H1 (cell line): ENCODE results near the gene HNRNPDL. TPM values are rescaled to one million over a fixed set of nuclear protein-coding genes. Genes with fewer than 3 reads are reported as not detected.
"Not testable (repeated sequence)": the region's sequence is repeated elsewhere in the genome, so short reads cannot be mapped to it uniquely, and the experiment has no call there.

ENCODE experiments used
- CTCF ChIA-PET: fragments of 300-600 bp; sonication (Branson Sonifier 250); formaldehyde crosslinking; loops from one replicate; lab custom pipeline; 2021; ENCODE audit not compliant: partially characterized antibody; lab: Charles Lee
- POLR2A ChIA-PET: fragments of 300-600 bp; sonication (Branson Sonifier 250); formaldehyde crosslinking; loops from one replicate; lab custom pipeline; 2021; ENCODE audit warnings: inconsistent platforms; ENCODE audit not compliant: partially characterized antibody; lab: Charles Lee
- DNase-seq, 2 experiments: peaks; one replicate each; pipeline versions ENCODE4 v3.0.0 to v3.0.0-alpha.2; 2010 to 2022; ENCODE audit warnings: low spot score in 2 of 2, low read depth in 1 of 2, mixed read lengths in 1 of 2
- FAIRE-seq: peaks from 2 replicates; lab custom pipeline; 2011; peaks lifted over from hg19 to GRCh38; lab: Jason Lieb, UNC
- H2AFZ ChIP-seq: 2 replicates; pipeline ENCODE4 v1.8.1; 2012; ENCODE audit warnings: low read length, inconsistent platforms
- H2AK5ac ChIP-seq: 2 replicates; pipeline ENCODE4 v1.6.1; 2013; ENCODE audit warnings: low read depth, low read length
- H2BK120ac ChIP-seq: replicated peaks from 2 replicates; pipeline ENCODE3; 2013; ENCODE audit warnings: low read depth, low read length, inconsistent platforms
- H2BK12ac ChIP-seq: 2 replicates; pipeline ENCODE4 v1.6.1; 2013; ENCODE audit warnings: low read depth, low read length
- H2BK15ac ChIP-seq: 2 replicates; pipeline ENCODE4 v1.6.1; 2013; ENCODE audit warnings: low read length
- H2BK20ac ChIP-seq: 2 replicates; pipeline ENCODE4 v1.6.1; 2013; ENCODE audit warnings: low read length
- H2BK5ac ChIP-seq: 2 replicates; pipeline ENCODE4 v1.6.1; 2013; ENCODE audit warnings: low read depth, low read length
- H3K14ac ChIP-seq: 2 replicates; pipeline ENCODE4 v1.6.1; 2013; ENCODE audit warnings: inconsistent platforms; ENCODE audit not compliant: insufficient read length
- H3K18ac ChIP-seq: 2 replicates; pipeline ENCODE4 v1.6.1; 2013; ENCODE audit warnings: low read length; ENCODE audit errors: extremely low read depth
- H3K23ac ChIP-seq: 2 replicates; pipeline ENCODE4 v1.6.1; 2013; ENCODE audit warnings: inconsistent platforms; ENCODE audit not compliant: insufficient read length
- H3K23me2 ChIP-seq: 2 replicates; pipeline ENCODE4 v1.6.1; 2013; ENCODE audit warnings: low read depth, low read length
- H3K27ac ChIP-seq: 2 replicates; pipeline ENCODE4 v1.6.1; 2011; ENCODE audit warnings: low read depth, low read length, inconsistent platforms
- H3K27me3 ChIP-seq, 4 experiments: replicated peaks in 1 of 4; 1 replicate in 1 of 4; 2 replicates in 3 of 4; pipeline versions ENCODE4 v1.6.1 to v1.8.1; 2011 to 2013; ENCODE audit warnings: low read length in 3 of 4, mild to moderate bottlenecking in 3 of 4, inconsistent platforms in 2 of 4, mixed read lengths in 2 of 4, moderate library complexity in 1 of 4; ENCODE audit not compliant: control insufficient read depth in 3 of 4, insufficient read depth in 3 of 4; ENCODE audit errors: extremely low read depth in 1 of 4
- H3K36me3 ChIP-seq, 4 experiments: 2 replicates each; pipeline versions ENCODE4 v1.6.1 to v1.8.1; 2011 to 2013; ENCODE audit warnings: mild to moderate bottlenecking in 4 of 4, low read length in 3 of 4, moderate library complexity in 2 of 4, control low read depth in 1 of 4, inconsistent platforms in 1 of 4; ENCODE audit not compliant: insufficient read depth in 4 of 4, control insufficient read depth in 2 of 4
- H3K4ac ChIP-seq: replicated peaks from 2 replicates; pipeline ENCODE3; 2013; ENCODE audit warnings: low read length, low read depth, mixed read lengths, inconsistent platforms; ENCODE audit not compliant: insufficient read length
- H3K4me1 ChIP-seq, 4 experiments: replicated peaks in 1 of 4; 1 replicate in 1 of 4; 2 replicates in 3 of 4; pipeline versions ENCODE4 v1.6.1 to v1.8.1; 2011 to 2013; ENCODE audit warnings: low read length in 3 of 4, inconsistent platforms in 2 of 4, mixed read lengths in 1 of 4; ENCODE audit not compliant: insufficient read depth in 4 of 4, control insufficient read depth in 3 of 4
- H3K4me2 ChIP-seq, 2 experiments: 2 replicates each; pipeline versions ENCODE4 v1.6.1 to v1.8.1; 2011 to 2013; ENCODE audit warnings: low read depth in 2 of 2, low read length in 2 of 2, control low read depth in 1 of 2, inconsistent platforms in 1 of 2, mild to moderate bottlenecking in 1 of 2; ENCODE audit not compliant: insufficient read depth in 1 of 2
- H3K4me3 ChIP-seq, 4 experiments: fragments of 200-600, 300-600 bp in 1 of 4; sonication (generic), shearing (Covaris generic), sonication (Bioruptor Twin) in 1 of 4; 2 replicates each; pipeline versions ENCODE4 v1.5.1 to v1.8.1; 2011 to 2016; ENCODE audit warnings: low read length in 4 of 4, low read depth in 3 of 4, control low read depth in 2 of 4, inconsistent platforms in 2 of 4, mild to moderate bottlenecking in 2 of 4, mixed read lengths in 1 of 4, moderate library complexity in 1 of 4; ENCODE audit not compliant: insufficient read depth in 2 of 4; ENCODE audit errors: extremely low read depth in 1 of 4
- H3K56ac ChIP-seq: replicated peaks from 2 replicates; pipeline ENCODE3; 2013; ENCODE audit warnings: low read depth, mild to moderate bottlenecking, mixed read lengths, low read length, inconsistent platforms; ENCODE audit not compliant: insufficient read length
- H3K79me1 ChIP-seq: 2 replicates; pipeline ENCODE4 v1.6.1; 2013; ENCODE audit warnings: low read depth, low read length, control low read depth
- H3K79me2 ChIP-seq, 2 experiments: 2 replicates each; pipeline versions ENCODE4 v1.6.1 to v1.8.1; 2012 to 2013; ENCODE audit warnings: low read length in 2 of 2, mild to moderate bottlenecking in 2 of 2, inconsistent platforms in 1 of 2; ENCODE audit not compliant: insufficient read depth in 2 of 2, control insufficient read depth in 1 of 2
- H3K9ac ChIP-seq, 4 experiments: replicated peaks in 1 of 4; 1 replicate in 1 of 4; 2 replicates in 3 of 4; pipeline versions ENCODE4 v1.6.1 to v1.8.1; 2011 to 2013; ENCODE audit warnings: low read depth in 3 of 4, low read length in 3 of 4, control low read depth in 2 of 4, mild to moderate bottlenecking in 2 of 4, moderate library complexity in 2 of 4, inconsistent platforms in 1 of 4; ENCODE audit errors: extremely low read depth in 1 of 4
- H3K9me3 ChIP-seq, 2 experiments: 2 replicates each; pipeline versions ENCODE4 v1.6.1 to v1.8.1; 2012 to 2013; ENCODE audit warnings: mild to moderate bottlenecking in 2 of 2, moderate library complexity in 2 of 2, control low read depth in 1 of 2, inconsistent platforms in 1 of 2, low read depth in 1 of 2, low read length in 1 of 2, mixed read lengths in 1 of 2; ENCODE audit not compliant: insufficient read depth in 2 of 2
- H4K20me1 ChIP-seq, 2 experiments: replicated peaks in 1 of 2; 2 replicates each; pipeline versions ENCODE3 to v1.8.1; 2011 to 2013; ENCODE audit warnings: inconsistent platforms in 2 of 2, low read length in 2 of 2, mild to moderate bottlenecking in 1 of 2; ENCODE audit not compliant: insufficient read depth in 2 of 2, control insufficient read depth in 1 of 2
- H4K5ac ChIP-seq: 2 replicates; pipeline ENCODE4 v1.6.1; 2013; ENCODE audit warnings: low read length, low read depth, mixed read lengths, inconsistent platforms; ENCODE audit not compliant: insufficient read length
- H4K8ac ChIP-seq: 2 replicates; pipeline ENCODE4 v1.8.0; 2013; ENCODE audit warnings: mild to moderate bottlenecking, moderate library complexity, low read length, inconsistent platforms; ENCODE audit not compliant: insufficient read depth; ENCODE audit errors: extremely low read depth
- H4K91ac ChIP-seq: replicated peaks from 2 replicates; pipeline ENCODE3; 2013; ENCODE audit warnings: low read length, mixed read lengths, inconsistent platforms; ENCODE audit not compliant: insufficient read length
- POLR2A ChIP-seq, 2 experiments: IDR thresholded peaks; 1 replicate in 1 of 2; 2 replicates in 1 of 2; pipeline ENCODE4 v1.6.1; 2011; ENCODE audit warnings: low read depth in 2 of 2, low read length in 2 of 2, mild to moderate bottlenecking in 2 of 2; ENCODE audit errors: control extremely low read depth in 1 of 2
- WGBS, 2 experiments: shearing (Covaris generic) in 1 of 2; methylation state at CpG; one replicate each; pipeline versions ENCODE4 v1.1.6 to v1.1.7; 2013 to 2015; ENCODE audit warnings: low lambda C conversion rate in 2 of 2, mixed read lengths in 2 of 2, inconsistent platforms in 1 of 2, low coverage in 1 of 2, missing lambda C conversion rate in 1 of 2; ENCODE audit not compliant: insufficient replicate concordance in 2 of 2, insufficient coverage in 1 of 2, insufficient read length in 1 of 2; ENCODE audit errors: extremely low coverage in 1 of 2, missing lambda C conversion rate in 1 of 2; 5-methylcytosine and 5-hydroxymethylcytosine counted together
- polyA plus RNA-seq, 7 experiments: library from polyadenylated mRNA; depleted of rRNA in 3 of 7; stranded (reverse) in 5 of 7; unstranded in 2 of 7; fragments of >200 nt in 5 of 7; fragments of 200-250 nt in 2 of 7; gene quantifications; 1 replicate in 5 of 7; 2 replicates in 1 of 7; 4 replicates in 1 of 7; pipeline versions ENCODE4 v1.2.1 to v1.2.3, GENCODE V29; 2011 to 2013; ENCODE audit warnings: missing spikeins in 2 of 7, mixed read lengths in 2 of 7
- total RNA-seq: library from RNA; stranded (reverse); fragmentation: NEBNext Ultra II Directional; extraction: Animal tissue kit (Norgen Biotek cat#: 25700); gene quantifications from 2 replicates; pipeline ENCODE4 v1.2.1, GENCODE V29; 2021

Gene HNRNPDL
- total and polyA plus RNA-seq, 2 of the 8 experiments (the other 6 are each of a cell fraction or from before 2014, with no cell fraction given): 197 to 411 TPM

GRCh38 chr4:82473080-82473479 is 42.8 kb upstream of the HNRNPDL start:
- H3K23ac ChIP-seq, H3K23me2 ChIP-seq, H2BK120ac ChIP-seq, H3K18ac ChIP-seq, H2BK20ac ChIP-seq, H2AFZ ChIP-seq, H3K4me1 ChIP-seq, H3K27ac ChIP-seq, H4K5ac ChIP-seq, H3K56ac ChIP-seq, H3K36me3 ChIP-seq, H3K4me2 ChIP-seq, H3K79me2 ChIP-seq, H3K14ac ChIP-seq, H3K79me1 ChIP-seq, H4K91ac ChIP-seq, H2BK15ac ChIP-seq, H4K20me1 ChIP-seq, H4K8ac ChIP-seq, H3K27me3 ChIP-seq, H3K4ac ChIP-seq, H3K9me3 ChIP-seq, H2AK5ac ChIP-seq, DNase-seq, H2BK5ac ChIP-seq, H3K9ac ChIP-seq, H3K4me3 ChIP-seq, FAIRE-seq, H2BK12ac ChIP-seq: not testable (repeated sequence)
- peak in 1 of 2 experiments; percentile 18; a peak in 1 of 3 replicates for TF ChIP-seq POLR2A (IDR thresholded peaks at IDR 0.05; ENCODE audit: control extremely low read depth in 1 of 2, low read depth in 2 of 2, low read length in 2 of 2)
- CTCF ChIA-PET: interaction anchor here (0.8 to 3.1 kb wide), 3 partner anchors 9 to 265 kb away, joined by 3 to 20 read pairs (median 3); no protein-coding TSS in a partner anchor
- WGBS, 2 experiments: 54% methylated on average over 5 of the region's 5 CpGs; no CpG with 5 or more reads in 1 of the 2 experiments
- POLR2A ChIA-PET: interaction anchor here (1.2 to 7.0 kb wide), 4 partner anchors 8 to 45 kb away, joined by 4 to 24 read pairs (median 5); partner anchors contain the start of gene HNRNPDL
